Subcutaneous adipose tissue (tissue), 4 donors: ENCODE data around the gene ZNF469. TPM values are rescaled to one million over a fixed set of nuclear protein-coding genes. Genes with fewer than 3 reads are reported as not detected.

Experiments used
- total RNA-seq, 4 donors: library from RNA; depleted of rRNA; stranded (reverse); fragments of >200 nt; gene quantifications; one replicate each; pipeline ENCODE4 v1.1.0, GENCODE V29; 2016
- TF ChIP-seq, protein P1 (sequence below): fragments of 450-650 bp; IDR thresholded peaks from one replicate; pipeline ENCODE4 v1.5.1; 2016; ENCODE audit warnings: low read depth, mild to moderate bottlenecking, control low read depth, antibody characterized with exemption, moderate library complexity

ZNF469 gene
- total RNA-seq, 4 donors from 2014 or later, result 0.57 to 1.3 (median 0.75) TPM

DNA sequence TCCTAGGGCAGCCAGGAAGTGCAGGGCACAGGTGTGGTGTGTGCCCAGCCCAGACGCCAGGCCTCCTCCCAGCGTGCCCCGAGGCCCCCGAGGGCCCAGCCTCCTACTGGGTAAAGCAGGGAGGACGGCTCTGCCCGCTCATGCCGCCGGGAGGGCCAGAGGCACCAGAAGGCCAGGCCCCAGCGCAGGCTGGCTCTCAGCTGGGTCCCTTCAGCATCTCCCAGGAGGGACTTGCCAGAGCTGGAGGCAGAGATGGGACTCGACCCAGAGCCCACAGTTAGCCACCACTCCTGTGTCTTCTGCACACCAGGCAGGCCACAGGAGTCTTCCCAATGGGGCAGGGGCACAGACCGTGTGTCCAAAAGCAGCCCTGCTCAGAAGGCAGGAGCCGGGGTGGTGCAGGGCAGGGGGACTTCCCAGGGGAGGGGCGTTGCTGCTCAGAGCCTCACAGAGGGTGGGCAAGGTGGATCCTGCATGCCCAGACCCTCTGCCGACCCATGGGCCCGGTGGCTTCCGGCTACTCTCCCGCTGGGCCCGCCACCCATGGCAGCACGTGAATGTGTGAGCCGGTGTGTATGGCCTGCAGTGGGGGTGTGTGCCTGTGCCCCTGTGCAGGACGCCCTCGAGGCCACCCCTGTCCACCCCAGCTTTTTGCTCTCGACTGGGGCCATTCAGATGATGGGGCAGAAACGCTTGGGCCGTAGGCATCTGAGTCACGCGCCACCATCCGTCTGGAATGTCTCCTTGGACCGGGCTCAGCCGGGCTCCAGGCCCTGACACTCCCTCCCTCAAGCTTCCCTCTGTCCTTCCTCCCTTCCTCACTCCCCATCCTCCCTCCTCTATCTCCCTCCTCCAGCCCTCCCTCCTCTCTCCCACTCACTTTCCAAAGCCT lies 5.7 kb upstream of the ZNF469 start:
- TF ChIP-seq, protein P1, sequence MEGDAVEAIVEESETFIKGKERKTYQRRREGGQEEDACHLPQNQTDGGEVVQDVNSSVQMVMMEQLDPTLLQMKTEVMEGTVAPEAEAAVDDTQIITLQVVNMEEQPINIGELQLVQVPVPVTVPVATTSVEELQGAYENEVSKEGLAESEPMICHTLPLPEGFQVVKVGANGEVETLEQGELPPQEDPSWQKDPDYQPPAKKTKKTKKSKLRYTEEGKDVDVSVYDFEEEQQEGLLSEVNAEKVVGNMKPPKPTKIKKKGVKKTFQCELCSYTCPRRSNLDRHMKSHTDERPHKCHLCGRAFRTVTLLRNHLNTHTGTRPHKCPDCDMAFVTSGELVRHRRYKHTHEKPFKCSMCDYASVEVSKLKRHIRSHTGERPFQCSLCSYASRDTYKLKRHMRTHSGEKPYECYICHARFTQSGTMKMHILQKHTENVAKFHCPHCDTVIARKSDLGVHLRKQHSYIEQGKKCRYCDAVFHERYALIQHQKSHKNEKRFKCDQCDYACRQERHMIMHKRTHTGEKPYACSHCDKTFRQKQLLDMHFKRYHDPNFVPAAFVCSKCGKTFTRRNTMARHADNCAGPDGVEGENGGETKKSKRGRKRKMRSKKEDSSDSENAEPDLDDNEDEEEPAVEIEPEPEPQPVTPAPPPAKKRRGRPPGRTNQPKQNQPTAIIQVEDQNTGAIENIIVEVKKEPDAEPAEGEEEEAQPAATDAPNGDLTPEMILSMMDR, result no peak

DNA sequence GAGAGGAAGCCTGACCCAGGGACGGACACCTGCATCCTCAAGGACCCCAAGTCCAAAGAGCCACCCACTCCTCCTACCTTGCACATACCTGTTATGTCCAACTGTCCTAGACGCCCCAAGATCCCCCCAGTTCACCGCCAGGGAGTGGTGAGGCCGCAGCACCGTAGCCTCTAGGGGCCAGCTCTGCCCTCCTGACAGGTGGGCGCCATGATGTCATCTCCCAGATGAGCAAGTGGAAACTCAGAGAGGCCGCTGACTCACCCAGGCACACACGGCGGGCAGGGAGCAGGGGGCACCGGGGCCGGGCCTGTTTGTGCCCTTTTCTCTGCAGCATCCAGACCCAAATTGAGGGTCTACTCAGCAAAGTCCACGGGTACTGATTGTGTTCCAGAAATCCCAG lies 4.8 kb upstream of the ZNF469 start:
- TF ChIP-seq, protein P1, result no peak

- TF ChIP-seq, protein P1, result no peak
Measured at GRCh38 chr16:88378401-88378800, 4.4 kb upstream of the ZNF469 start.

DNA sequence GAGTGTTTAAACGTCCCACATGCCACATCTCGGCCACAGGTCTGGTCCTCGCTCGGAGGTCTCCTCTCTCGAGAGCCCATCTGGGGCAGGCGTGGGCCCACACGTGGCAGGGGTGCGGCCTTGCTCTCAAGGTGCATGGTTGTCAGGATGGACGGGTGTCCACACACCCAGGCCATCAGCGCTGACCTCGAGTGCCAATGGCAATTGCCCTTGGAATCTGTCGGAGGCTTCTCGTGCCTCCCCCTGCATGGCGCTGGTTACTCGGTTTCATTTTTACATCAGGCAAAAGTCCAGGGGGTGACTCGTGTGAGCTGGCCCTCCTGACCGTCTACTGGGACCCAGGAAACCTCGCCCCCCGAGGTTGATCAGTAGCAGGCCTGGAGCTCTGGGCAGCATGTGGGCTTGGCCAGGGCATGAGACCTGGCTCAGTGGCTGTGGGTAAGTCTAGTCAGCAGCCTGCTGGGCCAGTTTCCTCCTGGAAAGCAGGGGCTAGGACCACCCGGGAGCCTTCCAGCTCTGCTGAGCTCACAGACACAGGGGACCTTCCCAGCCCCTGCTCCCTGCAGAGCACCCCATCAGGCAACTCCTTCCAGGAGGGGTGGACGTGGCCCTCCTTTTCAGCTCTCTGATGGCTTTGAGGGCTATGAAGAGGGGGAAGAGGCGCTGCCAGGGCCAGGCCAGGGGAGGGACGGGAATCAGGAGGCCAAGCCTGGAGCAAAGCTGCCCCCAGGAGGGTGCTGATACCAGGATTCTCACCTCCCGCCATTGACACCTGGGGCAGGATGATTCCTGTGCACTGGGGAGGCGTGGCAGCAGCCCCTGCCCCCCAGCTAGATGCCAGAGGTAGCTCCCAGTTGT lies 3.7 kb upstream of the ZNF469 start:
- TF ChIP-seq, protein P1, result no peak

GRCh38 chr16:88379694-88380040 lies 3.1 kb upstream of the ZNF469 start:
- TF ChIP-seq, protein P1, result no peak

GRCh38 chr16:88380099-88380498 lies 2.7 kb upstream of the ZNF469 start:
- TF ChIP-seq, protein P1, result no peak

- TF ChIP-seq, protein P1, result no peak
Measured at GRCh38 chr16:88380619-88381018, 2.1 kb upstream of the ZNF469 start.
